AML-193 (cell line): ENCODE results near the gene SND1.
A peak's percentile ranks its signal among the peaks of the same experiment; 100 is the strongest.

Experiments used
- DNase-seq, 2 experiments: peaks; one replicate each; lab custom pipeline; 2025; lab: John Stamatoyannopoulos, UW

The SND1 gene

GRCh38 chr7:127768241-127768640, 116.2 kb downstream of the SND1 start:
- DNase-seq, result no peak

- no peak for DNase-seq
These were observed 117.1 kb downstream of the SND1 start for GRCh38 chr7:127769137-127769536.

- DNase-seq, result no peak
These were observed 117.9 kb downstream of the SND1 start for GRCh38 chr7:127769696-127770400.

GRCh38 chr7:127770885-127771284, 118.9 kb downstream of the SND1 start:
- DNase-seq, result no peak

DNA sequence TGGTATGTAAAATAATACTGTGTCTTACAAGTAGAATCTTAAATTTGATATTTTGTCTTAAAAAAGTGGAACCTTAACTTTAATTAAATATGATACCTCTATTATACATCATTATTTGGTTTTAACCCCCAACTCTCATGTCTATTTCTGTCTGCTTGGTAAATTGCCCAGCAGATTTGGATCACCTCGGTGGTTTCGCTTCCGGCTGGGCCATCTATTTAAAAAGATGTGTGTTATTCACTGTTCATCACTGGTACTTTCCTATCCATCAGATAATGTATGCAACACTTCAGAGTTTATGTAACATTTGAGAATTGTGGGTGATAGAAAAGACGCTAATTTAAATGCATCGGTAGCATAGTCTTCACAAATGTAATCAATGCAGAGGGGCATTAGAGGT, 119.7 kb downstream of the SND1 start:
- no peak for DNase-seq

DNA sequence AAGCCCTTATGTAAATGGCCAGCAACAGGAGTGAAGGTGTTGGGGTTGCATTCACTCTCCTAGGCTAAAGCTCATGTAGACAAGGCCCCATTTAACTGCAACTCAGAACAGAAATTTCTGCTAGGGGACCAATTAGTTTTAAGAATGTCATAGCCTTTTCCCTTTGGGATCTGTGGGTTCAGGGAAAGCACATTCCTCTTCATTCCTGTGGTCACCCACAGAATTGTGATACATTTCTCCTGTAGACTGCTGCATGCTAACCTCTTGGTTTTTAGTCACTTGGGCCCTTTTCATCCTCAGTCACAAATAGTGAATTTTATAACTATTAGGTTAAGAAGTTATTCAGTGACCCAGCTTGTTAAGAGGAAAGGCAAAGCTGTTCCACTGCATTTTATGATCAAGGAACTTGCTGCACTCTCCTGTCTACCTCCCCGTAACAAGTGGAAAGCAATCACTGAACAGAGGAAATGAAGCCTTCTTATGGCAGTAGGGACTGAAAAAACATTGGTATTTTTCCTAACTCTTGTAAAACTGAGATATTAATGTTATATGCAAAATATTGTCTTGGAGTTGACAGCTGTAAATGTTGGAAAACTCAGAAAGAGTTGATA, 124.9 kb downstream of the SND1 start:
- no peak for DNase-seq

DNA sequence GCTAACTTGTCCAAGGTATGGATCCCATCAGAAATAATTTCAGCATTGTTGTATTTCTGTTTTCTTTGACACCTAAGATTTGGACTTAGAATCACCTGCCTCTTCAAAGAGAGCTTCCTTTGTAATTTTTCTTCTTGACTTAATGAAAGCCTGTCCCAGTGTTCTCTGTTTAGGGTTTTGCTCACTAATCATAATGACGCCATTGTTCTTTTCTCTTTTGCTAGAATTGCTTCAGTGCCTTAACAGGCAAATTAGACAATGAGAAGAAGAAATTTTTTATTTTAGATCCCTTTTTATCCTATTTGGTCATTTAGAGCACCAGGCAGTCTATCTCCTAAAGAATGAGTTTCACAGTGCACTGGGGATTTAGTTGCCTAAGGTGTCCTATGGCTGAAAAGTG, 128.5 kb downstream of the SND1 start:
- DNase-seq, result no peak

DNA sequence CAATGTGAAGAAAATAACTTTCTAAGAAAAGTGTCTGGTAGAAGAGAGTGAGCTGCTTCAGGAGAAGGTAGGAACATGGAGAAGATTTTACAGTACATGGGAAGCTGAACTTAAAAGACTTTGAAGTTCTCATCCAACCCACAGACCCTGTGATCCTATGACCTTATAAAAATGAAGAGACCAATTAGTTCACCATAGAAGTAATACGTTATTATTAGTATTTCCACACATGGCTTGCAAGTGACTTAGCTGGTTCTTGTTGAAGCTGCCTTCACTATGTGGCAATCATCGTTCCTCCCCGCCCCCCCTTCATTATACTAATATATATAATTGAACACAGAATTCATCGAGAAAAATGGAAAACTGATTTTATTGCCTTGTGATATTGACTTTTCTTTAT, 129.1 kb downstream of the SND1 start:
- DNase-seq, result peak in 1 of 2 experiments; percentile 6

GRCh38 chr7:127782075-127782474, 130.1 kb downstream of the SND1 start:
- peak in 1 of 2 experiments; percentile 36 for DNase-seq

DNA sequence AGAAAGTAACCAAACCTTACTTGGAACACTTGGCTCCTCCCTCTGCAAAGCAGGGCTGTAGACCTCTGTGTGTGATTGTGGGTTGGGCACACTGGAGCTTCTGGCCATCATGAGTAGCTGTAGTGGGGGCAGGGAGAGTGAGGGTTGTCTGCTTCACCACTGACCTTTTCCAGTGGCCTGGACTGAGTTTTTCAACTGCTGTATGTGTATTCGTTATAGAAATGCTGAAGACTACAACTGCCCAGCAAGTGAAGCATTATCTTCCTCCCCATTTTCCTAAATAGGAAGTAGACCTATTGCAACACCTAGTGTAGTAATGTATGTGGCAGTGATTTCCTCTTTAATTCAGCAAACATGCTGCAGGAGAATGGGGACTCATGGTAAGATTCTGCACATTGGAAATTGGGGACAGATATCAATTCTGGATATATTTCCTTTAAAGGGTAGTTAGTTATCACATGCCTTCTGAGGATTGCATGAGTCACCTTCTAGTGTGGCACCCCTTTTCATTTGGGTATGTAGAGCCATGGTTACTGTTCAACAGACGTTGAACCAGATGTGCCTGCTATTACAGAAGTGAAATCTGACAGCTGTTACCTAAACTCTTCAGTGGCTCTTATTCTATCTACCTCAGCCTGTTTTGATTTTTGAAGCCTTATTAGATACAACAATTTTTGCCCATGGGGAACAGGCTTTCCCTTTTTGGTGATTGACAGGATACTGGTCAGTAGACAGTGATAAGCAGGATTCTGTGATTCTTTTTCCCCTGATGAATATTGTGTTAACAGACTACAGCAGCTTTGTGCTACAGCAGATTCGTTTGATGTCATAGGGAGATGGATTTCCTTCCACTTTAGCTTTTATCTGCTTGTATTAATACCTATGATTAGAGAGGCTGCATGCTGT, 130.9 kb downstream of the SND1 start:
- peak; percentile 68 to 82 for DNase-seq

- DNase-seq, result no peak
These were observed 134.2 kb downstream of the SND1 start for GRCh38 chr7:127786184-127786583.

DNA sequence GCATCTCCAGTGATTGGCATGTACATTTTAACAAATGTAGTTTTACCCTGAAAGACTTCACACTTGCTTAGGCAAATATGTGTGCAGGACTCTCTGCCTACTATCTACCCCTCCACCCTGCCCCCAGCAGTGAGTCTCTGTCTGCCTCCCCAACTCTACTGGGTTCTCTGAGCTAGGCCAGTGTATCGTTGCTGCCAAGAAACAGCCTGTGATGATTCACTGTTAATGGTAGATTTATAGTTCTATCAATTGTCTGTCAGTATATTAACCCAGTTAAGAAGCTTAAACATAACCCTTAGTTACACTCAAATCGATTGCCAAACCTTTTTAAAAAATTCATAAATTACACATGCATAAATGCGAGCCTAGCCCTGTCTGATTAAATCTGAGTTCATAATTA, 137.0 kb downstream of the SND1 start:
- DNase-seq, result no peak

GRCh38 chr7:127791446-127792189, 139.6 kb downstream of the SND1 start:
- DNase-seq, result no peak

DNA sequence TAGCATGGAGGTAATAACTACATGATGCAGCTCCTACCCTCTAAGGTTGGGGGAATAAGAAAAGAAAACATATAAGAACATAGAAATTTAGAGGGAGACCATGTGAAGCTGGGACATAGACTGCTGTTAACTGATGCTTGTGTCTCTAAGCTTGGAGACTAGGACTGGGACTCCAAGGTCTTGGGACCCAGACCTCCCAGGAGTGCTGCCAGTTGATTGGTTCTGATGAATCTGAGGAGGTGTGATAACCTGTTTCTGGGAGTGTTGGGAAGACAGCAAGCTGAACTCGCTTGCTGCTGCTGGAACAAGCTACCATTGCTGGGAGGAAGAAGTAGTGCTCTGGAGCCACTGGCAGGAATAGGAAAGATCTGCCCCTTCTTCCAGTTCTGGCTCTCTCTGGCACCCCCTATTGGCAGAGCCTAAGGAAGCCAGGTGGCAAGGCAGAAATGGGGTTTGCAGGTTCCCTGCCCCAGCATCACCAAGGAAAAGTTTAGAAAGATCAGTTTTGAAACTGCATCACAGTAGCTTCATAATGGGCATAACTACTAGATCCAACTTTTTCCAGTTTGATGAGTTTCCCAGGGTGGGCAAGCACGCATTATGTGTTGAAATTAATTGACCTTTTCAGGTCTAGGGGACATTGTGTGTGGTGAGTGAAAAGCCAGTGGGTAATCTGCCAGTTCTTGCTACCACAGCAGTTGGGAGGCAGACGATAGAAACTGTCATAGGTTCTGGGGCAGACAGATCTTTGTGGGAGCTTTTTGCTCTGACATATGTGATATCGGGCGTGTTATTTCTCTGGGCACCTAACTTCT, 140.7 kb downstream of the SND1 start:
- DNase-seq, result peak; percentile 21 to 28

GRCh38 chr7:127793582-127793981, 141.6 kb downstream of the SND1 start:
- no peak for DNase-seq

- DNase-seq, result no peak
These were observed 142.1 kb downstream of the SND1 start for GRCh38 chr7:127794136-127794535.

GRCh38 chr7:127794551-127794950, 142.6 kb downstream of the SND1 start:
- DNase-seq, result no peak

GRCh38 chr7:127798023-127798422, 146.0 kb downstream of the SND1 start:
- DNase-seq, result no peak

DNA sequence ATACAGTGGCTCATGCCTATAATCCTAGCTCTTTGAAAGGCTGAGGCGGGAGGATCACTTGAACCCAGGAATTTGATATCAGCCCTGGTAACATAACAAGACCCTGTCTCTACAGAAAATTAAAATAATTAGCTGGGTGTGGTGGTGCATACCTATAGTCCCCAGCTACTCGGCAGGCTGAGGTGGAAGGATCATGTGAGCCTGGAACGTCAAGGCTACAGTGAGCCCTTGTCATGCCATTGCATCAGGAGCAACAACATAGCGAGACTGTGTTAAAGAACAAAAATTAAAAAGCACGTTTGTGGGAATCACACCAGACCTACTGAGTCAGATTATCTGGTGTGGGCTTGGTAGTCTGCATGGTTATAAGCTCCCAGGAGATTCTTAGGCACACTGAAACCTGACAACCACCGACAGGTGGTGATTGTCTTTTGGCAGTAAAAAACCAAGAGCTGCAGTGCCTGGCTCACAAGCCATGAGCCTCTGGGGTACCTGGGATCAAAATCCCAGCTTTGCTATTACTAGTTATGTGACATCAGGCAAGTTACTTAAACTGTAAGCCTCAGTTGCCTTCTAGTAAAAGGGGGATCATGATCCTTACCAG, 146.9 kb downstream of the SND1 start:
- no peak for DNase-seq

GRCh38 chr7:127799535-127800305, 147.7 kb downstream of the SND1 start:
- DNase-seq, result no peak
